Urinary bladder (tissue), 4 donors: Measurements from ENCODE around the gene CEACAM5. TPM values are rescaled to one million over a fixed set of nuclear protein-coding genes. Genes with fewer than 3 reads are reported as not detected.
"Not testable (repeated sequence)": the region's sequence is repeated elsewhere in the genome, so short reads cannot be mapped to it uniquely, and the experiment has no call there.

Source experiments
- DNase-seq: peaks from one replicate; pipeline ENCODE4 v3.0.0-alpha.2; 2015; ENCODE audit errors: extremely low spot score
- H3K27ac ChIP-seq: one replicate; pipeline ENCODE4 v1.5.1; 2013; ENCODE audit warnings: low read depth, mild to moderate bottlenecking, moderate library complexity
- H3K36me3 ChIP-seq: one replicate; pipeline ENCODE4 v1.6.1; 2013; ENCODE audit warnings: mild to moderate bottlenecking, moderate library complexity; ENCODE audit not compliant: insufficient read depth
- H3K4me1 ChIP-seq: one replicate; pipeline ENCODE4 v1.6.1; 2013; ENCODE audit warnings: mild to moderate bottlenecking, moderate library complexity; ENCODE audit not compliant: insufficient read depth
- H3K4me3 ChIP-seq: one replicate; pipeline ENCODE4 v1.5.1; 2013; ENCODE audit warnings: low read depth, low read length
- WGBS: extraction: QIAGEN DNeasy Blood & Tissue Kit; methylation state at CpG from one replicate; pipeline ENCODE4 v1.1.7; 2013; 5-methylcytosine and 5-hydroxymethylcytosine counted together
- polyA plus RNA-seq: library from polyadenylated mRNA; stranded (reverse); fragments of 200-250 nt; gene quantifications from one replicate; pipeline ENCODE4 v1.2.3, GENCODE V29; 2013
- total RNA-seq: library from RNA; depleted of rRNA; stranded (reverse); fragments of >200 nt; gene quantifications from one replicate; pipeline ENCODE4 v1.2.3, GENCODE V29; 2014
- donor health status: healthy with polysubstance abuse.
- donor health status: healthy.

CEACAM5 gene
- total and polyA plus RNA-seq, 2 donors = not detected

- no peaks in the 10 kb centered on the region for H3K4me1 ChIP-seq
- H3K4me3 ChIP-seq = no peak overlapping the region
- DNase-seq = no peak
- 56% methylated on average over 3 of the region's 3 CpGs for WGBS
- no peaks in the 10 kb centered on the region for H3K36me3 ChIP-seq
- no peak overlapping the region for H3K27ac ChIP-seq
Measured at GRCh38 chr19:41739361-41739760, 30.9 kb downstream of the CEACAM5 start.

- WGBS = 68% methylated on average over 5 of the region's 5 CpGs
- no peak for DNase-seq
- Histone ChIP-seq H3K4me1 (no peaks in the 10 kb centered on the region), H3K27ac (no peak overlapping the region), H3K36me3 (no peaks in the 10 kb centered on the region), H3K4me3 (no peak overlapping the region)
Measured at GRCh38 chr19:41740415-41741243, 32.2 kb downstream of the CEACAM5 start.

- 72% methylated on average over 2 of the region's 2 CpGs for WGBS
- no peaks in the 10 kb centered on the region for H3K4me1 ChIP-seq
- no peaks in the 10 kb centered on the region for H3K36me3 ChIP-seq
- no peak overlapping the region for H3K4me3 ChIP-seq
- H3K27ac ChIP-seq = no peak overlapping the region
- DNase-seq = no peak
Measured at GRCh38 chr19:41741244-41741554, 32.8 kb downstream of the CEACAM5 start.

GRCh38 chr19:41744850-41745249 lies 36.4 kb downstream of the CEACAM5 start:
- no peak for DNase-seq
- no peak overlapping the region for H3K27ac ChIP-seq
- H3K4me3 ChIP-seq = no peak overlapping the region
- 66% methylated on average over 4 of the region's 4 CpGs for WGBS
- no peaks in the 10 kb centered on the region for H3K4me1 ChIP-seq
- H3K36me3 ChIP-seq = no peaks in the 10 kb centered on the region

GRCh38 chr19:41745756-41746155 lies 37.3 kb downstream of the CEACAM5 start:
- no peak overlapping the region for H3K4me3 ChIP-seq
- no peak for DNase-seq
- H3K27ac ChIP-seq = no peak overlapping the region
- H3K36me3 ChIP-seq = no peaks in the 10 kb centered on the region
- no peaks in the 10 kb centered on the region for H3K4me1 ChIP-seq
- WGBS = 80% methylated on average over 5 of the region's 5 CpGs

- Histone ChIP-seq H3K36me3 (no peaks in the 10 kb centered on the region), H3K27ac (no peak overlapping the region), H3K4me1 (no peaks in the 10 kb centered on the region), H3K4me3 (no peak overlapping the region)
- WGBS = 17% methylated on average over 11 of the region's 11 CpGs
- no peak for DNase-seq
Measured at GRCh38 chr19:41746593-41747227, 38.3 kb downstream of the CEACAM5 start.

GRCh38 chr19:41748012-41748411 lies 39.6 kb downstream of the CEACAM5 start:
- DNase-seq = no peak
- Histone ChIP-seq H3K4me1 (no peaks in the 10 kb centered on the region), H3K36me3 (no peaks in the 10 kb centered on the region), H3K4me3 (no peak overlapping the region), H3K27ac (no peak overlapping the region)
- WGBS = 72% methylated on average over 3 of the region's 3 CpGs

- not testable (repeated sequence) for H3K36me3 ChIP-seq, H3K4me3 ChIP-seq, H3K4me1 ChIP-seq, DNase-seq, H3K27ac ChIP-seq
- WGBS = 36% methylated on average over 8 of the region's 10 CpGs
Measured at GRCh38 chr19:41750248-41751134, 42.1 kb downstream of the CEACAM5 start.

- H3K36me3 ChIP-seq = no peaks in the 10 kb centered on the region
- H3K27ac ChIP-seq = no peak overlapping the region
- 8% methylated on average over 12 of the region's 12 CpGs for WGBS
- no peaks in the 10 kb centered on the region for H3K4me1 ChIP-seq
- no peak overlapping the region for H3K4me3 ChIP-seq
- DNase-seq = no peak
Measured at GRCh38 chr19:41753159-41753558, 44.7 kb downstream of the CEACAM5 start.

GRCh38 chr19:41753936-41754529 lies 45.6 kb downstream of the CEACAM5 start:
- Histone ChIP-seq H3K27ac (no peak overlapping the region), H3K4me3 (no peak overlapping the region), H3K4me1 (no peaks in the 10 kb centered on the region), H3K36me3 (no peaks in the 10 kb centered on the region)
- 8% methylated on average over 4 of the region's 4 CpGs for WGBS
- no peak for DNase-seq

GRCh38 chr19:41755328-41755913 lies 47.0 kb downstream of the CEACAM5 start, which contains the start of gene CEACAM6:
Gene CEACAM6, plus strand, starts transcription at chr19:41755530. Its CDS starts 109 bp downstream, at chr19:41755639.
- H3K36me3 ChIP-seq = no peaks in the 10 kb centered on the region
- no peak within 1 kb of the TSS for H3K27ac ChIP-seq
- no peak within 1 kb of the TSS for H3K4me3 ChIP-seq
- no peak for DNase-seq
- no peaks in the 10 kb centered on the region for H3K4me1 ChIP-seq
- 37% methylated on average over 3 of the region's 3 CpGs for WGBS

- 78% methylated on average over 9 of the region's 9 CpGs for WGBS
- DNase-seq = no peak
- Histone ChIP-seq H3K36me3 (no peaks in the 10 kb centered on the region), H3K4me3 (no peak overlapping the region), H3K4me1 (no peaks in the 10 kb centered on the region), H3K27ac (no peak overlapping the region)
Measured at GRCh38 chr19:41758846-41759245, 50.4 kb downstream of the CEACAM5 start.

- WGBS = 88% methylated on average over 2 of the region's 2 CpGs
- no peak overlapping the region for H3K27ac ChIP-seq
- DNase-seq = no peak
- no peaks in the 10 kb centered on the region for H3K36me3 ChIP-seq
- H3K4me3 ChIP-seq = no peak overlapping the region
- H3K4me1 ChIP-seq = no peaks in the 10 kb centered on the region
Measured at GRCh38 chr19:41767115-41767514, 58.7 kb downstream of the CEACAM5 start.
